Activated CD4-positive, CD25-positive, alpha-beta regulatory T cell treated with anti-CD3 and anti-CD28 coated beads, Interleukin-2, amount 50 U/mL, for 24 hours (primary cell): ENCODE results near the gene COL10A1.

Source experiments
- ATAC-seq, 2 donors: fragments of 150-1000 bp; cut with Tn5 transposase; one replicate each; pipeline ENCODE4 v1.10.0; 2021; ENCODE audit warnings: mild to moderate bottlenecking in 1 of 2, moderate library complexity in 1 of 2

The COL10A1 gene

DNA sequence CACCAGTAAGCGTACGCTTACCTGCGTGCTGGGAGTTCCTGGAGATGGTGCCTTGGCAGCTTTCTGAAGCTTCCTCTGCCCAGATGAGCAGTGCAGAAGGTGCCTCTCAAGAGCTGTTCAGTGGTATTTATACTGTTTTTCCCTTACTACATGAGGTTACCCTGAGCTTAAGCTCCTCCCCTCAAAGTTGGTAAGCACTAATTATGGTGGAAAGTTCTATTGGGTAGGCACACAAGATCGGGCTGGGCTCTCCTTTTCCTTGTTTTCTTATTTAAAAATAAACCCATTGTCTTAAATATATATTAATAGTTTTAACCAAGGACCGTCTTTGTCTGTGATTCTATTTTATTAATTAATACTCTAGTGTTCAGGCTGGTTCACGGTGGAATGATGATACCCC, at the start of gene COL10A1:
COL10A1 (minus strand) TSS at position 101 of the 400 bp plus-strand sequence. CDS start 640 bp downstream, outside the sequence.
- ATAC-seq: no peak

DNA sequence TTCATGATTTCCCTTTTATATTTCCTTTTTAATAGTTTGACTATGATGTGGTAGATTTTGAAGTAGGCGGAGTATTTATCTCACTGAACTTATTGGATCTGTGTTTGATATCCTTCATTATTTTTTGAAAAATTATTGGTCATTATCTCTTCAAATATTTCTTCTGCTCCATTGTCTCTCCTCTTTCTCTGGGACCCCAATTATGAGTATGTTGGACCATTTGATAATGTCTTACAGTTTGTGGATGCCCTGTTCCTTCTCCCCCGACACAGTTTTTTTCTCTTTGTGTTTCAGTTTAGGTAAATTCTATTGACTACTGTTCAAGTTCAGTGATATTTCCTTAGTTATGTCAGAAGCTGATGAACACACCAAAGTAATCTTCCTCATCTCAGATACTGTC, 49.4 kb upstream of the COL10A1 start:
- ATAC-seq: no peak

DNA sequence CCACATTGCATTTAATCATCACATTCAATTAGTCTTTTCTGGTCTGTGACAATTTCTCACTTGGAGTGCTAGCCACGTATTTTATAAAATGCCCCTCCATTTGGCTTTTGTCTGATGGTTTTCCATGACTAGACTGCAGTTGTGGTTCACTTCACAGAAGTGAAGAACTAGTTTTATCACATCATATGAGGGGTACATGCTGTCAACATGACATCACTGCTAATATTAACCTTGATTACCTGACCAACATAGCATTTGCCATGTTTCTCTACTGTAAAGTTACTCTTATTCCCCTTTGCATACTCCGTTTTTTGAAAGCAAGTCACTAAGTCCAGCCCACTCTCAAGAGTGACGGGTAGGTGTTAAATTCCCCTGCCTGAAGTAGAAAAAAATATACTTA, 48.0 kb upstream of the COL10A1 start:
- no peak for ATAC-seq

DNA sequence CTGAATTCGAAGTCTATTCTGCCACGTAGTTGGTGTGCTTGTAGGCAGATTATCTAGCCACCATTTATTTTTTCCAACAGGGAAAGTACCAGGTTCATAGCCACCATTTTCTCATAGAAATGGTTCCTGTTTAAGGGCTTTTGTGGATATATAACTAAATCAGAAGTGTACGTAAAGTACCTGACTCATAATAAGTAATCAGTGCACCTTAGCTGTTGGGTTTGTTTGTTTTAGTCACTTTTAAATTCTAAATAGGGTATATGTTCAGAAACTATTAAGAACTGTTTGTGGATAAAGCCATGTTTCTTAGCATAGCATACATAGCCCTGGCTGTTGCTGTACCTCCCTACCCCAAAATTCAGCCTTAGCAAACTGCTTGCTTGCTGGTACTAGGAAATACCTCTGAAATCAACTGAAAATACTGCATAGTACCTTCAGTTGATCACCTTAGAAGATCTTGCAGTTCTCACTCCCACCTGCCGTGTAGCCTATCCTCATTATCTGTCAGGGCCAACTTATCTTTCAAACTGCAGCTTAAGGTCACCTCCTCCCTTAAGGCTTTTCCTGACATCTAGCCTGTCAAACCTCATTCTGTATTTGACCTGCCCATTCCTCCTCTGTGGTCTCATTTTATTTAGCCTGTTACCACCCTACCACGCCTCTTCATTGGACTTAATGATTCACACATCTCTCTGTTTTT, 44.6 kb upstream of the COL10A1 start:
- ATAC-seq: no peak

DNA sequence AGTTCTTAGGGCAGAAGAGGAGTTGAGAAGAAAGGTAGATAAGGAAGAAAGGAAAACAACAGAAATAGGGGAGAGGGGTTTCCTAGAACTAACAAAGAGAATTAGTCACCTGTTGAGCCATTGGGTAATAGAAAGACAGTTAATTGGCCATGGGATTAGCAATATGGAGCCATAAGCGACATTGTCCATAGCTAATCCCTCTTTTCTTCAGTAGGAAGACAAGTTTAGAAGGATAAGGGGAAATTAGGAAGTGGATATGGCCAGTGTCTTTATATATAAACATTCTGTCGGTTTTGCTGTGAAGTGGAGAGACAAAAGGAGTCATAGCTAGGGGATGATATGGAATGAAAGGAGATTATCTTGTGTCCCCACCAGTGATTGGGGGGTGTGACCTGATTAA, 43.9 kb upstream of the COL10A1 start:
- ATAC-seq: no peak

DNA sequence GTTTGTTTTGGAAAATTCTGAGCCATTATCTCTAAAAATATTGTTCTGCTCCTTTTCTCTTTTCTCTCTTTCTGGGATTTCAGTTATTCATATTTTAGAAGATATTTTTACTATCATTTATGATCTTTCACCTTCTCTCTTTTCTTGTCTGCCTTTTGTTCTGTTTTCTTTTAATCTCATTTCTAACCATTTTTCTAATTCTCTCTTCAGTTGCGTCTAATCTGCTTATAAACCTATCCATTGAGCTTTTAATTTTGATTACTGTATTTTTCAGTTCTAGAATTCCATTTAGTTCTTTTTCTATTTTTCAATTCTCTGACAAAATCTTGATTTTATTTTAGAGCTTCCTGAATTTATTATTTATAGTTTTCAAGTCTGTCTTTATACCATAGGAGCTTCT, 42.2 kb upstream of the COL10A1 start:
- no peak for ATAC-seq

DNA sequence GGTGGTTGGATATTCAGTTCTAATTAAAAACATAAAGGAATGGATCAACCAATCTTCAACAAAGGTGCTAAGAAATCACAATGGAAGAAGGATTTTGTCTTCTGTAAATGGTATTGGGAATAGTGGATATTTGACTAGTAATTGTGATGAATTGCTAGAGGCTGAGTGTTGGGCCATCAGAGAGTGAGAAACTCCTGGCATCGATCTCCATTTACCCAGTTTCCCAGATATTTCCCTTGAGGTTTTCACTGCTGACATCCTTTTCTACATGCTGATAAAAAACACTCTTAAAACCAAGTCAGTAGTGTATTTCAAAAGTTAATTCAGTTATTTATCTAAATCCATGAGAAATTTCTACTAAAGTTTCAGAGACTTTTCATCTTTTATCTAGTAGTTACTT, 40.4 kb upstream of the COL10A1 start:
- no peak for ATAC-seq

DNA sequence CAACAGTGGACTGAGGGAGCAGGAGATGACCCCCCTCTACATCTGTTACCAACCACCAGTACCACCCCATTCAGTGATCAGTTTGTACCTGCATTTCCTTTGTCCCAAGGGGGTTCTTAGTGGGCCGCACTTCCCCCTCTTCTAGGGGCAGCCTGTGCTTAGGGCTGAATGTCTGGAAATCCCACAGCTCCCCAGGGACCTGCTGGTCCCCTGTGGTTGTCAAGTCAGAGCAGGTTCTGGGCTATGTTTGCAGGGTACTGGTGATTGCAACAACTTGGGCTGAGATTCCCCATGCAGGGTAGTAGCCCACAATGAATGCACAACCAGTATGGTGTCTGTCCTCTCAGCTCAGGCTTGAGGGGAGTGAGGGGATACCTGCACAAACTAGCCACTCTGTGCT, 39.7 kb upstream of the COL10A1 start:
- no peak for ATAC-seq

DNA sequence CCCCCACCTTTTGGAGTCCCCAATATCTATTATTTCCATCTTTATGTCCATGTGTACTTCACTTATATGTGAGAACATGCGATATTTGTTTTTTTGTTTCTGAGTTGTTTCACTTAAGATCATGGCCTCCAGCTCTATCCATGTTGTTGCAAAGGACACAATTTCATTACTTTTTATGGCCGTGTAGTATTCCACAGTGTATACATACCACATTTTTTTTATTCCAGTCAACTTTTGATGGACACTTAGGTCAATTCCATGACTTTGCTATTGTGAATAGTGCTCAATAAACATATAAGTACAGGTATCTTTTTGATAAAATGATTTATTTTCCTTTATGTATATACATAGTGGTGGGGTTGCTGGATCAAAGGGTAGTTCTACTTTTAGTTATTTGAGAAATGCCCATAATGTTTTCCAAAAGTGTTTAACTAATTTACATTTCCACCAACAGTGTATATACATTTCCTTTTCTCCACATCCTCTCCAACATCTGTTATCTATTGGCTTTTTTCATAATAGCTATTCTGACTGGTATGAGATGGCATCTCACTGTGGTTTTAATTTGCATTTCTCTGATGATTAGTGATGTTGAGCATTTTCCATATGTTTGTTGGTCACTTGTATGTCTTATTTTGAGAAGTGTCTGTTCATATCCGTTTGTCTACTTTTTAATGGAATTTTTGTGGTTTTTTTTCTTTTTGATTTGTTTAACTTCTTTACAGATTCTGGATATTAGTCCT, 34.0 kb upstream of the COL10A1 start:
- no peak for ATAC-seq

DNA sequence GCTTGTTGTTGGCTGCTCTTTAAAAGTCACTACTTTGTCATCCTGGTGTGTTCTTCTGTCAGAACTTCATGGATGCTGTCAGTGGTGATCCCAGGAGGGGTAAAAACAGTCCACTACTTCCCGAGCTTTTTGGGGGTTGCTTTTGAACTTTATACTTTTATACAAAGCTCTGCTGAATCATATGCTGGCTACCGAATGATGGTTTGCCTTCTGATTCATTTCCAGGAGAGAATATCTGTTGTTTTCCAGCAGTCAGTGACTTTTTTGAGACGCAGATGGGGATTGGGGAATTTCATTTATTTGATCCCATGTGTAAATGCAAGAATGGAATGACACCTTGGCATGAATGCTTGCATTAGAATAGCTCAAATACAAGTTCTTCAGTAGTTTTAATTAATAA, 32.7 kb upstream of the COL10A1 start:
- no peak for ATAC-seq

DNA sequence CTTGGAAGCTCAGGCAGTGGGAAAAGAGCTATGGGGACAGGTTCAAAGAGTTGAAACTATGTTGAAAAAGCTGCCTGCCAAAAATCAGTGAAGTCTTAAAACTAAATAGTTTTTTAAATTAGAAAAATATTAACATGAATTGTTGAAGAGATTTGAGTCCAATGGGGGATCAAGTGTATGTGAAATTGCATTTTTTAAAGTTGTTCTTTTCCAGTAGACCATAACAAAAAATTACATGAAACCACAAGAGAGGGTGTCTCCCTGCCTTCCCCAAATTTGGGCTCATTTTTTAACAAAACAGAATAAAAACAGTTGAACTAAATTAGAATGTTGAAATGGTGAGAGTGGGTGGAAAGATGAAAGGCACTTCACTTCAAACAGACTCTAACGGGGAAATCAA, 31.5 kb upstream of the COL10A1 start:
- ATAC-seq: no peak

DNA sequence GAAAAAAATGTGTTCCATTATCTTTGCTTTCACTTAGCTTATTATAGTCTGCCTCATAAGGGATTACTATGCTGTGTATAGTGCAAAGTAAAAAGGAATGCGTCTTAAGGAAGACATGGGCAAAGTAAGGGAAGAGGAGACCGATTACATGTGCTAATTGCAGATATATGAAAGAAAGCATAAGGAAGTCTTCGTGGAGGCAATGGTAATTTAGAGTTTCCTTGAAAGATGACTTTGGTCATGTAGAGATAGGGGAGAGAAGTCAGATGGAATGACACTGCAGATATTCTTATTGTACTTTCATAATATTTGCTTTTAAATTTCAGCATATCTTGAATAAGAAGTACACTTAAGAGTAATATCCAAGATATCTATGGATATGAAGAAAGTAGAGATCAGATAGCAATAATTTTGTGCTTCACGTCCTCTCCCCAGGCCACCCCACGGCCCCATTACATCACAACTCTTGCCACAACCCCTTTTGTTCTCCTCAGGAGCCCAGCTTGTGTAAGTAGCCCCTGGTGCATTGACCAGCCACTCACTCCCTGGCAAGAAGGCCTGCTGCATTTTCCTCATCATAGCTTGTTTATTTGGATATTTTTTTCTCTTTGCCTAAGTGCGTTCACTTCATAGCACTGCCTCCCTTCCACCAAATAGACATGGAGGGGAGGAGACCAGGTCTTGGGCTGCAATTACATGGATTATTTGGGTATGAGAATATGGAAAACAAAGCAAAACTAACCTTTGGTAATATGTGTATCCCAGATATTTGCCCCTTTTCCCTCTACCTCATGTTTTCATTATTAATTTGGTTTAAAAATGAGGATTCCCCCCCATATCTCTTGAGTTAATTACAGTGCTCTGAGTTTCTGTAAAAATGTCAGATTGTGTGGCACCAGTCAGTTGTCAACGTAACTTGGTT, 30.7 kb upstream of the COL10A1 start:
- ATAC-seq: no peak

DNA sequence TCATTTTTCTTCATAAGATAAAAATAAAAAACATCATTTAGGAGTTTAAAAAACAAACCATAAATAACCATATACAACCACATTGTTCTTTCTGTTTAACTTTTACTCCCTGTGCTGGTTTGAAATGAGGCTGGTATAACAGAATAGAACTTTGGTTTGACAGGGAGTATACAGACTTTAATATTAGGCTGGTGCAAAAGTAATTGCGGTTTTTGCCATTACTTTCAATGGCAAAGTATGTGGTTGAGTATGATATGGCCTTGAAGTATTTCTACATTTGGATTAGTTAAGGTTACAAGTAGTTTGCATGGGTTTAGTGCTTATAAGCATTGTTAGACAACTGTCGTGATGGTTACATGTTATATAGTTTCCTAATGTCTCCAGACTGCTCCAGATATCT, 29.0 kb upstream of the COL10A1 start:
- ATAC-seq: no peak

DNA sequence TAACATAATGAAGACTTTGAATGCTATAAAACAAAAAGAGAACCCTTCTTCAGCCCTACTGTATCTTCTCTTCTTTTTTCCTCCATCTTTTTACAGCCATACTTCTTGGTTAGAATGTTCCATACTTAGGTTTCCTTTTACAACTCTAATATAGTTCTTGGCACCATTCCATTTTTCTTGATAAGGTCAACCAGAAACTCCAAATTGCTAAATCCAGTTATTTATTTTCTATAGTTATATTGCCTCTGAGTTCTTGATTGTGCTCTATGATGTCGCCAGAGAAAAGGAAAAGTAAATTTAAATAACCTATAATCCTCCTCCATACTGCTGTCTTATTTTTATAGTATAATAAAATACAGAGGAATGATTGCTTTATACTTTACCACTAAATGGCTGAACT, 26.7 kb upstream of the COL10A1 start:
- ATAC-seq: no peak

DNA sequence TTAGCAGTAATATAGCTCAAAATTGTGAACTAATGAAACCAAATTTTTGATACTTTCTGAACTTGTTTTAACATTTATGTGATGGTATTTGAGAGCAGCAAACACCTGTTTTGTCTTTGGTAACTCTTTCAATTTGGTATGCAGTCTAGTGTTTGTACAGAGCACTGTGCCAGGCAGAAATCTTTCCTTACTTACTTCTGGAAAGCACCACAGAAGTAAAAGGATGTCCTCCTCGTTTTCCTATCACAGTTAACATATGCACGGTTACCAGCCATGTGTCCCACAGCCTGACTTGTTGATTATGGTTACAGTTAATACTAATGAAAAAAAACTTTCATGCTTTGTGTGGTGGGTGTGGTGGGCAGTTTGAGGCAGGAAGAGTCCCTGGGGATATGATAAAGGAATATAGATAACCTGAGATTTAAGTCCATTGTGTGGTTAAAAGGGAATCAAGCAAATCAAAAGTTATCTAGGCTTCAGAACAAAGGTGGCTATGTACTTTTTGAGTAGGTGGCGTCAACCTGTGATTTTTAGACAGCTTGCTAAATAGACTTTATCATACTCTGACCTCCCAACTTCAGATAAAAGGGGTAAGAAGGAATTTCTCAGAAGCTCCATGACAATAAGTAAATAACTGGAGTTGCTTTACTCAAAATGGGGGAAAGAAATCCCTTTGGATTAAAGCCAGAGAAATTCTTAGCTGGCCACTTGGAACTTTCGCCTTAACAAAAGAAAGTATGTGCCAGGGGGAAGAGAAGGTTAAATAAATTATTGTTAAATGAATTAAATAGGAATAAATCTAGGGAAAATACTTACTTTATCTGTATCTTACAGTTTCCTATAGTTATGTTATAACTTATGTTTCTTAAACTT, 20.1 kb upstream of the COL10A1 start:
- ATAC-seq: no peak

DNA sequence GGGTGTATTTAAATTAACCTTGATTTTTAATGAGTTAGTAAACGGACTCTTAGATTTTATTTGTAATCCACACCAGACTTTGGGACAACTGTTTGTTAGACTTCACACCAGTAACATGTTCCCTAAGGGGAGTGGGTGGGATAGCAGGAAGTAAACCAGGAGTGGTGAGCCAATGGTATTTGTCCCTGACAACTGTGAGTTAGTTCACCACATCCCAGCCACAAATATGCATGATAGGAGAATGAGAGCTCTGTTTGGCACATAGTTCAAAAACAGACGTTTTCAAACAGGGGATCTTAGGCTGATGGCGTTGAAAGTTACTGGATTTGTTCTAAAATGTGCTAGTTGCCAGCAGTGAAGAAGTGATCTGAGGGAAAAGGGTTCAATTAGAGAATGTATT, 18.7 kb upstream of the COL10A1 start:
- no peak for ATAC-seq

DNA sequence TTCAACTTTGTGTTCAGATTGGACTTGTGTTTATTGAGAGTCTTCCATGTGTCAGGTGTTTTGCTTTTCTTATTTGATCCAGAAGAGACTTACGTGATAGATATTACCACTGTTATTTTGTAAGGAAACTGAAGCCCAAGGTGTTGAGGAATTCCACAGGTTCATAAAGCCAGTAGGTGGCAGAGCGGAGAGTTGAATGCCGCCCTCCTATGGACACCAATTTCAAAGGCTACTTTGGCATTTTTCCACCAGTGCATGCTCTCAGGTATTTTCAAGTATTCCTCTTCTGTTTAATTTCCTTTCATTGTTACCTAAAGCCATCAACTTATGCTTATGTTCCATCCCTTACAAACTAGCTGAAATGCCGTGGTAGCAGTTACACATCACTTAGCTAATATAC, 14.0 kb upstream of the COL10A1 start:
- ATAC-seq: no peak

DNA sequence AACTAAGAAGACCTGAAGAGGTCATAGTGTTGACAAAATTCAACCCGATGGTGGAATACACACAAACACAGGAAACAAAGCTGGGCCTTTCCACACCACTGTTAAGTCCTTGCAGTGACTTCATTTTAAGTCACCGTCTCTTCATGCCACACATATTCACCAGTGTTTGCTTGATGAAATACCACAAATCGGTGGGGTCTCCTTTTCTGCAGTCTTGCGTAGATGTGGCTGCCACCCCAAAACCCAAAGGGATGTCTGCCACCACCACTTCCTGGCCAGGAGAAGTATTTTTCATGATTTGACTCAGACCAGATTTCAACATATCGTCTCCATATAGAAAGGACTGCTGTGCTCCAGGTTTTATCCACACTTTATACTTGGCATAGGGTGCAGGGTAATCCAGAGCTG, 11.0 kb upstream of the COL10A1 start:
- no peak for ATAC-seq

DNA sequence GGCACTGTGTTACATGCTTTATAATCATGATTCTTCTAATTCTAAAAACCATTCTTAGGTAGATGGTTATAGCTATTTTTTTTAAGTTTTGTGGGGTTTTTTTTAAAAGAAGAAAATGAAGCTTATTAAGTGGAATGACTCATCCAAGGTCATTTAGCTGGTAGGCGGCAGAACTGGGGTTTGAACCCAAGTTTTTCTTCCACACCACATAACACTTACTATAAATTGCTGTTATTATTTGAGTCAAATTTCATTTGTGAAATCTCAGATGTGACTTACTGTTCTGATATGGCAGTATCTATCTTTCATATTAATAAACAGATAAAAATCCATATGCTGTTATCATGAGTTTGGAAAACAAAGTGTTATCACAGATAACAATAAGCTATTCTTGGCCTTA, 10.4 kb upstream of the COL10A1 start:
- no peak for ATAC-seq

DNA sequence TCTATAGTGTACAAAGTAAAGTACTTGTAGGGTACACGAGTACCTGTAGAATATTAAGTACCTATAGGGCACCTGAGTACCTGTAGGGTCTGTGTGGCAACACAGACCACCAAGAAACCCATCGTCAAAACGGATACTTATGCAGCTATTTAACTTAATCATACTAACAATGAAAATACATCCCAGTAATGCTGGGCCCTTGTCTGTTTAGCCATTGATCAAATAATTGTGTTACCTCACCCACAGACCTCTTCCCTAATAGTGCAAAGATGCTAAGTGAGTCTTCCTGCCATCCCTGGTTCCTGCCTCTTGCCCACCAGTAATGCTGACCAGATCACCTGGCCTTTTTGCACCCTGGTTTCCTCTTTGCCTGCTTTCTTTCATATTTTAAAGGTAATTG, 7.5 kb upstream of the COL10A1 start:
- no peak for ATAC-seq

DNA sequence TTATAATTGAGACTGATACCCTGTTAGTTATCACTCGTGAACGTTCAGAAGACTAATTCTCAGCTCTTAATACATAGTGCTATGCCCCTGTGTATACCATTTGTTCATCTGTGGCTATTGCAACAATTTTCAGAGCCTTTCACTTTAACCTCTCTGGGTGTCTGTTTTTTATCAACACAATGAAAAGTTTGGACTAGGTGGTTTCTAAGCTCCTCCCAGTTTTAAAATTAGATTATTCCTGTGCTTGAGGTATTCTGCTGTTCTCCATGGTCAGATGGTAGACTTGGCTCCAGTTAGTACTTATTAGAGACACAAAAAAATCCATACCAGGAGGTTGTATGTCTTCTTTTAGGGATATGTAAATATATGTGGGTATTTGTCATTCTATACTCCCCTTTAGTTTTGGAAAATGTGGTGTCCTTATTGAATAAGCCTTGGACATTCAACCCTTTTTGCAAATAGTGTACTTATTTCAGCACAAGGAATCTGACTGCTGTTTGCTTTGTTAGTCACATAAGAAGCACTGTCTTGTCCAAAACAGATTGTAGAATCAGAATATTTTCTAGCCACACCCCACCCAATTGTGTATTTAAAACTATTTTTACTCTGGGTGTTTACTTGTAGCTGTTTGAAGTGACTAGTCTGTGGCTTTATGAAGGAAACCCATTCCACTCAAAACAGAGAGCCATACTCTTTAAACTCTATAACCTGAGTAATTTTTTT, 2.0 kb upstream of the COL10A1 start:
- no peak for ATAC-seq

DNA sequence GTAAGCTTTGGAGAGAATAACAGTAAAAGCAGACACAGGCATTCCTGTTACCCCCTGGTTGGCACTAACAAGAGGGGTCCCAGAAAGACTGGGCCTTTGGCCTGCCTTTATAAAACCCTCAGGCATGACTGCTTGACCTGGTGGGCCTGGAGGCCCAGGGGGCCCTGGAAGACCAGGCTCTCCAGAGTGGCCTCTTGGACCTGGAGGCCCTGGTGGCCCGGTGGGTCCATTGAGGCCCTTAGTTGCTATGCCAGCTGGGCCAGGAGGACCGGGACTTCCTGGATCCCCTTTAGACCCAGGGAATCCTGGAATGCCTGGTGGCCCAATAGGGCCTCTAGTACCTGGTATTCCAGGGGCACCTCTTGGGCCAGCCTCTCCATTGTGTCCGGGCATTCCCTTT, 5.5 kb downstream of the COL10A1 start:
- ATAC-seq: no peak
